IMR-90 (cell line): ENCODE measurements around the gene TEX101. TPM values are rescaled to one million over a fixed set of nuclear protein-coding genes. Genes with fewer than 3 reads are reported as not detected.

Experiments
- ATAC-seq: fragments of 200-7000 bp; cut with Tn5 transposase; 2 replicates; pipeline ENCODE4 v1.9.1; 2020; ENCODE audit warnings: low read depth, mild to moderate bottlenecking, moderate library complexity
- BruUV-seq: library from RNA; stranded (reverse); fragments of 400-500 nt; replicated peaks from 2 replicates; lab custom pipeline; 2021; lab: Mats Ljungman, UMichigan
- CTCF ChIA-PET: fragments of 300-600 bp; formaldehyde crosslinking; extraction: SDS; loops from one replicate; lab custom pipeline; 2021; ENCODE audit warnings: antibody characterized with exemption; lab: Yijun Ruan, JAX
- POLR2A ChIA-PET: fragments of 300-600 bp; sonication (Branson Sonifier 250); formaldehyde crosslinking; loops from one replicate; lab custom pipeline; 2022; ENCODE audit warnings: antibody characterized with exemption; ENCODE audit not compliant: unreplicated experiment; lab: Charles Lee
- DNase-seq: peaks from one replicate; pipeline ENCODE4 v3.0.0; 2013
- H2AFZ ChIP-seq: replicated peaks from 2 replicates; pipeline ENCODE3; 2013; ENCODE audit warnings: low read length, mild to moderate bottlenecking; ENCODE audit not compliant: poor library complexity
- H2AK5ac ChIP-seq: 2 replicates; pipeline ENCODE4 v1.6.1; 2013; ENCODE audit warnings: low read depth, low read length, inconsistent platforms
- H2AK9ac ChIP-seq: replicated peaks from 2 replicates; pipeline ENCODE3; 2013; ENCODE audit warnings: mild to moderate bottlenecking, low read depth, low read length, moderate library complexity; ENCODE audit not compliant: poor library complexity
- H2BK120ac ChIP-seq: 2 replicates; pipeline ENCODE4 v1.6.1; 2013; ENCODE audit warnings: low read depth, low read length, inconsistent platforms
- H2BK15ac ChIP-seq: 3 replicates; pipeline ENCODE4 v1.6.1; 2013; ENCODE audit warnings: low read depth, low read length, inconsistent platforms
- H2BK20ac ChIP-seq: 2 replicates; pipeline ENCODE4 v1.6.1; 2013; ENCODE audit warnings: low read depth, mild to moderate bottlenecking, inconsistent platforms, low read length, moderate library complexity
- H2BK5ac ChIP-seq: 2 replicates; pipeline ENCODE4 v1.6.1; 2013; ENCODE audit warnings: mild to moderate bottlenecking, low read depth, low read length, inconsistent platforms; ENCODE audit not compliant: poor library complexity, severe bottlenecking
- H3K14ac ChIP-seq: replicated peaks from 2 replicates; pipeline ENCODE4 v1.6.1; 2013; ENCODE audit warnings: low read depth, low read length, inconsistent platforms
- H3K18ac ChIP-seq: 2 replicates; pipeline ENCODE4 v1.6.1; 2013; ENCODE audit warnings: low read depth, low read length, control low read depth
- H3K23ac ChIP-seq: 2 replicates; pipeline ENCODE4 v1.6.1; 2013; ENCODE audit warnings: low read depth, low read length, inconsistent platforms
- H3K27ac ChIP-seq: 2 replicates; pipeline ENCODE4 v1.5.1; 2013; ENCODE audit warnings: mild to moderate bottlenecking, control low read depth, low read length; ENCODE audit not compliant: insufficient read depth
- H3K27me3 ChIP-seq: 2 replicates; pipeline ENCODE4 v1.6.1; 2013; ENCODE audit warnings: low read length; ENCODE audit not compliant: control insufficient read depth, insufficient read depth
- H3K36me3 ChIP-seq: 2 replicates; pipeline ENCODE4 v1.6.1; 2013; ENCODE audit warnings: low read length, mixed read lengths; ENCODE audit not compliant: control insufficient read depth, insufficient read depth
- H3K4ac ChIP-seq: 2 replicates; pipeline ENCODE4 v1.6.1; 2013; ENCODE audit warnings: low read depth, low read length, inconsistent platforms
- H3K4me1 ChIP-seq: 2 replicates; pipeline ENCODE4 v1.6.1; 2013; ENCODE audit warnings: low read length, mixed read lengths; ENCODE audit not compliant: control insufficient read depth, insufficient read depth
- H3K4me2 ChIP-seq: 2 replicates; pipeline ENCODE4 v1.6.1; 2013; ENCODE audit warnings: low read depth, mild to moderate bottlenecking, control low read depth, low read length, moderate library complexity
- H3K4me3 ChIP-seq: 2 replicates; pipeline ENCODE4 v1.5.1; 2013; ENCODE audit warnings: low read depth, mild to moderate bottlenecking, control low read depth, low read length, moderate library complexity; ENCODE audit not compliant: insufficient read depth
- H3K56ac ChIP-seq: 2 replicates; pipeline ENCODE4 v1.6.1; 2013; ENCODE audit warnings: low read length, inconsistent platforms; ENCODE audit not compliant: insufficient read depth; ENCODE audit errors: extremely low read depth
- H3K79me1 ChIP-seq, 2 experiments: 2 replicates each; pipeline ENCODE4 v1.6.1; 2013; ENCODE audit warnings: low read length in 2 of 2, inconsistent platforms in 1 of 2, low read depth in 1 of 2
- H3K9ac ChIP-seq: 2 replicates; pipeline ENCODE4 v1.6.1; 2013; ENCODE audit warnings: low read depth, low read length, control low read depth
- H3K9me1 ChIP-seq: 2 replicates; pipeline ENCODE4 v1.6.1; 2013; ENCODE audit warnings: low read length, inconsistent platforms; ENCODE audit not compliant: insufficient read depth
- H3K9me3 ChIP-seq: 2 replicates; pipeline ENCODE4 v1.6.1; 2013; ENCODE audit warnings: low read length; ENCODE audit not compliant: control insufficient read depth, insufficient read depth
- H4K20me1 ChIP-seq: 2 replicates; pipeline ENCODE4 v1.6.1; 2013; ENCODE audit warnings: low read length, inconsistent platforms; ENCODE audit not compliant: insufficient read depth
- H4K5ac ChIP-seq: 2 replicates; pipeline ENCODE4 v1.6.1; 2013; ENCODE audit warnings: mild to moderate bottlenecking, low read depth, low read length, control low read depth
- H4K8ac ChIP-seq, 2 experiments: 2 replicates each; pipeline ENCODE4 v1.6.1; 2013; ENCODE audit warnings: low read depth in 2 of 2, low read length in 2 of 2, control low read depth in 1 of 2, inconsistent platforms in 1 of 2
- H4K91ac ChIP-seq: 2 replicates; pipeline ENCODE4 v1.6.1; 2013; ENCODE audit warnings: low read depth, low read length, inconsistent platforms; ENCODE audit not compliant: insufficient read depth
- BHLHE40 ChIP-seq: fragments of 150-350 bp; IDR thresholded peaks from 2 replicates; pipeline ENCODE4 v1.6.1; 2016; ENCODE audit warnings: mild to moderate bottlenecking, low read depth, low read length
- CEBPB ChIP-seq: IDR thresholded peaks from 2 replicates; pipeline ENCODE4 v1.6.1; 2012; ENCODE audit warnings: low read depth, low read length, improper control_type of control experiment
- FOS ChIP-seq: fragments of 150-350 bp; IDR thresholded peaks from 2 replicates; pipeline ENCODE4 v1.6.1; 2016; ENCODE audit warnings: low read depth, low read length
- MAFK ChIP-seq: IDR thresholded peaks from 2 replicates; pipeline ENCODE4 v1.6.1; 2012; ENCODE audit warnings: low read depth, low read length, improper control_type of control experiment
- MAZ ChIP-seq: IDR thresholded peaks from 2 replicates; pipeline ENCODE4 v1.6.1; 2012; ENCODE audit warnings: low read depth, mild to moderate bottlenecking, low read length, improper control_type of control experiment, moderate library complexity, borderline replicate concordance
- MXI1 ChIP-seq: IDR thresholded peaks from 2 replicates; pipeline ENCODE4 v1.6.1; 2012; ENCODE audit warnings: low read depth, mild to moderate bottlenecking, low read length, moderate library complexity, borderline replicate concordance
- NFE2L2 ChIP-seq: fragments of 150-350 bp; IDR thresholded peaks from 2 replicates; pipeline ENCODE4 v1.6.1; 2016; ENCODE audit warnings: low read depth, mild to moderate bottlenecking, low read length
- POLR2A ChIP-seq: IDR thresholded peaks from 2 replicates; pipeline ENCODE4 v1.6.1; 2012; ENCODE audit warnings: mild to moderate bottlenecking, low read depth, low read length
- RAD21 ChIP-seq: IDR thresholded peaks from 2 replicates; pipeline ENCODE4 v1.6.1; 2012; ENCODE audit warnings: low read length, improper control_type of control experiment
- RCOR1 ChIP-seq: IDR thresholded peaks from 2 replicates; pipeline ENCODE4 v1.6.1; 2012; ENCODE audit warnings: mild to moderate bottlenecking, low read length, improper control_type of control experiment; ENCODE audit not compliant: insufficient replicate concordance
- RFX5 ChIP-seq: IDR thresholded peaks from 2 replicates; pipeline ENCODE4 v1.8.0; 2012; ENCODE audit warnings: low read depth, mild to moderate bottlenecking, low read length, moderate library complexity
- SMC3 ChIP-seq: fragments of 150-350 bp; IDR thresholded peaks from 2 replicates; pipeline ENCODE4 v1.6.1; 2016; ENCODE audit warnings: low read depth, mild to moderate bottlenecking, antibody characterized with exemption, low read length, moderate library complexity
- USF2 ChIP-seq: fragments of 150-350 bp; IDR thresholded peaks from 2 replicates; pipeline ENCODE4 v1.6.1; 2017; ENCODE audit warnings: mild to moderate bottlenecking, antibody characterized with exemption, low read length, low read depth
- WGBS, 2 experiments: methylation state at CpG; one replicate each; pipeline versions ENCODE4 v1.1.5 to v1.1.7; 2013; ENCODE audit warnings: missing lambda C conversion rate in 2 of 2; ENCODE audit not compliant: insufficient read length in 1 of 2; ENCODE audit errors: extremely low coverage in 2 of 2; 5-methylcytosine and 5-hydroxymethylcytosine counted together
- dilution Hi-C: fragments of 300-500 bp; cut with HindIII; formaldehyde crosslinking; loops from one replicate; pipeline ENCODE4 v1.14.3; 2018; ENCODE audit warnings: low sequenced_read_pairs; ENCODE audit not compliant: unreplicated experiment
- in situ Hi-C: fragments of 300-500 bp; cut with MboI; formaldehyde crosslinking; loops from 3 replicates; pipeline ENCODE4 v1.14.3; 2019; ENCODE audit warnings: low sequenced_read_pairs, inconsistent platforms, mixed read lengths
- intact Hi-C: fragments of 100-400 bp; cut with micrococcal nuclease; formaldehyde crosslinking; loops from 2 replicates; pipeline ENCODE4 v1.10.0; 2022
- polyA plus RNA-seq, 3 experiments: library from polyadenylated mRNA; depleted of rRNA; stranded (reverse); fragments of >200 nt; gene quantifications; 2 replicates each; pipeline ENCODE4 v1.2.3, GENCODE V29; 2012; ENCODE audit warnings: low replicate concordance in 1 of 3
- total RNA-seq: library from RNA; depleted of rRNA; stranded (reverse); fragments of >200 nt; gene quantifications from 2 replicates; pipeline ENCODE4 v1.2.3, GENCODE V29; 2012
- TF ChIP-seq, protein P1 (sequence below): conservative IDR thresholded peaks from 2 replicates; pipeline ENCODE4 v1.5.1; 2012; ENCODE audit warnings: mild to moderate bottlenecking, low read depth, low read length, improper control_type of control experiment
- TF ChIP-seq, protein P2 (sequence below): fragments of 150-350 bp; IDR thresholded peaks from 2 replicates; pipeline ENCODE4 v1.6.1; 2016; ENCODE audit warnings: low read depth, mild to moderate bottlenecking, low read length, moderate library complexity, borderline replicate concordance

TEX101 gene
- total and polyA plus RNA-seq, 2 of the 4 experiments (the other 2 are of a cell fraction) = not detected

GRCh38 chr19:43437712-43438111 lies 23.0 kb downstream of the TEX101 start:
- Histone ChIP-seq H3K4me2 (no peak overlapping the region), H3K9me1 (0 out of 2 replicates have a peak, but pooled peaks cover 3% of the 10 kb centered on the region), H3K56ac (no peak overlapping the region), H2BK20ac (no peak overlapping the region), H4K20me1 (no peaks in the 10 kb centered on the region; the same call in none of the 2 replicates), H3K23ac (no peak overlapping the region), H3K79me1 (no peaks in the 10 kb centered on the region), H2BK15ac (no peak overlapping the region), H2BK5ac (no peak overlapping the region), H4K5ac (no peak overlapping the region), H2AK9ac (peak overlapping the region; percentile 28), H3K9ac (no peak overlapping the region), H4K8ac (no peak overlapping the region), H3K4me3 (no peak overlapping the region), H2AK5ac (no peak overlapping the region), H3K4me1 (peaks cover 3% of the 10 kb centered on the region; the same call in 1 of the 2 replicates), H3K27ac (no peak overlapping the region), H3K18ac (no peak overlapping the region), H2BK120ac (peak overlapping the region; percentile 17; the same call in 1 of the 2 replicates), H3K4ac (peak overlapping the region; percentile 43; the same call in 1 of the 2 replicates), H3K9me3 (peaks cover 3% of the 10 kb centered on the region; the same call in 1 of the 2 replicates), H2AFZ (peak overlapping the region; percentile 21), H3K14ac (no peak overlapping the region), H3K27me3 (0 out of 2 replicates have a peak, but pooled peaks cover 2% of the 10 kb centered on the region), H4K91ac (no peak overlapping the region), H3K36me3 (no peaks in the 10 kb centered on the region)
- intact Hi-C loops (no loop called here), in situ Hi-C loops (no loop called here), dilution Hi-C loops (no loop called here)
- DNase-seq (no peak), ATAC-seq (no peak)
- WGBS, 2 experiments = 40% methylated on average over 1 of the region's 6 CpGs; no CpG with 5 or more reads in 1 of the 2 experiments
- CTCF ChIA-PET = interaction anchor here (2.4 kb wide), 1 partner anchor 12 kb away, joined by 6 read pairs; no protein-coding TSS in a partner anchor
- POLR2A ChIA-PET = no interaction called here
- no TSS peak for BruUV-seq
- no peak for TF ChIP-seq RFX5
- no peak for TF ChIP-seq FOS
- TF ChIP-seq RAD21 = no peak
- TF ChIP-seq USF2 = no peak
- TF ChIP-seq SMC3 = no peak
- TF ChIP-seq RCOR1 = no peak
- no peak for TF ChIP-seq MAFK
- TF ChIP-seq MAZ = no peak
- no peak for TF ChIP-seq BHLHE40
- no peak for TF ChIP-seq NFE2L2
- TF ChIP-seq MXI1 = no peak
- TF ChIP-seq, protein P1, sequence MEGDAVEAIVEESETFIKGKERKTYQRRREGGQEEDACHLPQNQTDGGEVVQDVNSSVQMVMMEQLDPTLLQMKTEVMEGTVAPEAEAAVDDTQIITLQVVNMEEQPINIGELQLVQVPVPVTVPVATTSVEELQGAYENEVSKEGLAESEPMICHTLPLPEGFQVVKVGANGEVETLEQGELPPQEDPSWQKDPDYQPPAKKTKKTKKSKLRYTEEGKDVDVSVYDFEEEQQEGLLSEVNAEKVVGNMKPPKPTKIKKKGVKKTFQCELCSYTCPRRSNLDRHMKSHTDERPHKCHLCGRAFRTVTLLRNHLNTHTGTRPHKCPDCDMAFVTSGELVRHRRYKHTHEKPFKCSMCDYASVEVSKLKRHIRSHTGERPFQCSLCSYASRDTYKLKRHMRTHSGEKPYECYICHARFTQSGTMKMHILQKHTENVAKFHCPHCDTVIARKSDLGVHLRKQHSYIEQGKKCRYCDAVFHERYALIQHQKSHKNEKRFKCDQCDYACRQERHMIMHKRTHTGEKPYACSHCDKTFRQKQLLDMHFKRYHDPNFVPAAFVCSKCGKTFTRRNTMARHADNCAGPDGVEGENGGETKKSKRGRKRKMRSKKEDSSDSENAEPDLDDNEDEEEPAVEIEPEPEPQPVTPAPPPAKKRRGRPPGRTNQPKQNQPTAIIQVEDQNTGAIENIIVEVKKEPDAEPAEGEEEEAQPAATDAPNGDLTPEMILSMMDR = no peak
- TF ChIP-seq POLR2A = no peak
- TF ChIP-seq CEBPB = no peak
- TF ChIP-seq, protein P2, sequence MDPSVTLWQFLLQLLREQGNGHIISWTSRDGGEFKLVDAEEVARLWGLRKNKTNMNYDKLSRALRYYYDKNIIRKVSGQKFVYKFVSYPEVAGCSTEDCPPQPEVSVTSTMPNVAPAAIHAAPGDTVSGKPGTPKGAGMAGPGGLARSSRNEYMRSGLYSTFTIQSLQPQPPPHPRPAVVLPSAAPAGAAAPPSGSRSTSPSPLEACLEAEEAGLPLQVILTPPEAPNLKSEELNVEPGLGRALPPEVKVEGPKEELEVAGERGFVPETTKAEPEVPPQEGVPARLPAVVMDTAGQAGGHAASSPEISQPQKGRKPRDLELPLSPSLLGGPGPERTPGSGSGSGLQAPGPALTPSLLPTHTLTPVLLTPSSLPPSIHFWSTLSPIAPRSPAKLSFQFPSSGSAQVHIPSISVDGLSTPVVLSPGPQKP = no peak
